ENCODE data around the gene TMEM165.

- TF ChIP-seq CTCF (IDR thresholded peaks at IDR 0.05) (no peak), POLR2A (IDR thresholded peaks at IDR 0.05) (no peak)
Measured at GRCh38 chr4:55440786-55441185, 45.0 kb downstream of the TMEM165 start.

All from adrenal gland (tissue), 5 donors.